GM12878 (cell line): ENCODE measurements around the gene PAPSS2. TPM values are rescaled to one million over a fixed set of nuclear protein-coding genes. Genes with fewer than 3 reads are reported as not detected.

Experiments used
- ATAC-seq: fragments of 200-7000 bp; cut with Tn5 transposase; 3 replicates; pipeline ENCODE4 v1.9.1; 2020; ENCODE audit warnings: mild to moderate bottlenecking, moderate library complexity
- BruUV-seq: library from RNA; stranded (reverse); fragments of 400-500 nt; replicated peaks from 2 replicates; lab custom pipeline; 2021; lab: Mats Ljungman, UMichigan
- CTCF ChIA-PET: fragments of 300-600 bp; sonication (Branson Sonifier 250); formaldehyde crosslinking; extraction: SDS; loops from one replicate; lab custom pipeline; 2021; ENCODE audit warnings: inconsistent platforms; lab: Yijun Ruan, JAX
- POLR2A ChIA-PET: fragments of 350-600 bp; formaldehyde crosslinking; extraction: SDS; loops from one replicate; lab custom pipeline; 2021; ENCODE audit warnings: inconsistent platforms; lab: Charles Lee
- RAD21 ChIA-PET: fragments of 300-600 bp; sonication (Branson Sonifier 250); formaldehyde crosslinking; loops from one replicate; lab custom pipeline; 2023; ENCODE audit warnings: antibody characterized with exemption; ENCODE audit not compliant: unreplicated experiment; lab: Charles Lee
- SMC1A ChIA-PET: fragments of 300-600 bp; sonication (Branson Sonifier 250); formaldehyde crosslinking; loops from one replicate; lab custom pipeline; 2023; ENCODE audit not compliant: unreplicated experiment, uncharacterized antibody; lab: Charles Lee
- DNase-seq: peaks from one replicate; pipeline ENCODE4 v3.0.0-alpha.2; 2011; ENCODE audit warnings: low read depth, low spot score
- FAIRE-seq: peaks from 3 replicates; lab custom pipeline; 2011; peaks lifted over from hg19 to GRCh38; lab: Jason Lieb, UNC
- H2AFZ ChIP-seq: 2 replicates; pipeline ENCODE4 v1.6.0; 2011; ENCODE audit warnings: low read depth, low read length, control low read depth; ENCODE audit not compliant: control insufficient read depth
- H3K27ac ChIP-seq: 2 replicates; pipeline ENCODE4 v1.5.1; 2011; ENCODE audit warnings: control low read depth; ENCODE audit not compliant: control insufficient read depth, insufficient read depth
- H3K27me3 ChIP-seq, 2 experiments: replicated peaks in 1 of 2; 2 replicates each; pipeline versions ENCODE4 v1.6.0 to v1.6.1; 2011; ENCODE audit warnings: low read length in 1 of 2; ENCODE audit not compliant: control insufficient read depth in 2 of 2, insufficient read depth in 2 of 2
- H3K36me3 ChIP-seq, 2 experiments: 2 replicates each; pipeline ENCODE4 v1.5.1; 2011; ENCODE audit warnings: low read length in 1 of 2; ENCODE audit not compliant: control insufficient read depth in 2 of 2, insufficient read depth in 2 of 2
- H3K4me1 ChIP-seq: 2 replicates; pipeline ENCODE4 v1.6.1; 2011; ENCODE audit warnings: mild to moderate bottlenecking, low read length, moderate library complexity, mixed read lengths; ENCODE audit not compliant: control insufficient read depth, insufficient read depth
- H3K4me2 ChIP-seq: 2 replicates; pipeline ENCODE4 v1.6.0; 2011; ENCODE audit warnings: control low read depth; ENCODE audit not compliant: control insufficient read depth, insufficient read depth
- H3K4me3 ChIP-seq: fragments of 200-600 bp; sonication (generic); 2 replicates; pipeline ENCODE4 v1.5.1; 2016
- H3K79me2 ChIP-seq: 2 replicates; pipeline ENCODE4 v1.6.0; 2011; ENCODE audit warnings: low read length; ENCODE audit not compliant: control insufficient read depth, insufficient read depth
- H3K9ac ChIP-seq: 2 replicates; pipeline ENCODE4 v1.8.0; 2011; ENCODE audit warnings: low read length, control low read depth, mixed read lengths; ENCODE audit not compliant: control insufficient read depth, insufficient read depth
- H3K9me3 ChIP-seq: replicated peaks from 3 replicates; pipeline ENCODE4 v1.5.1; 2011; ENCODE audit warnings: mild to moderate bottlenecking, low read length; ENCODE audit not compliant: control insufficient read depth, insufficient read depth
- H4K20me1 ChIP-seq: 2 replicates; pipeline ENCODE4 v1.6.0; 2011; ENCODE audit not compliant: control insufficient read depth, insufficient read depth
- KAT2A ChIP-seq: conservative IDR thresholded peaks from 2 replicates; pipeline ENCODE4 v1.6.1; 2011; ENCODE audit warnings: low read depth, low read length; ENCODE audit not compliant: control insufficient read depth
- NFYA ChIP-seq: IDR thresholded peaks from 2 replicates; pipeline ENCODE4 v1.6.1; 2011; ENCODE audit warnings: low read depth, mild to moderate bottlenecking, low read length, improper control_type of control experiment, borderline replicate concordance
- WGBS: methylation state at CpG from one replicate; pipeline ENCODE4 v1.1.6; 2016; ENCODE audit warnings: low lambda C conversion rate; ENCODE audit not compliant: insufficient replicate concordance, insufficient coverage; ENCODE audit errors: missing lambda C conversion rate; 5-methylcytosine and 5-hydroxymethylcytosine counted together
- in situ Hi-C: fragments of 300-500 bp; cut with MboI; formaldehyde crosslinking; loops from 9 replicates; pipeline ENCODE4 v1.14.3; 2018; ENCODE audit warnings: mixed read lengths
- intact Hi-C: fragments of 100-400 bp; cut with micrococcal nuclease; formaldehyde crosslinking; loops from one replicate; pipeline ENCODE4 v1.14.2; 2022; ENCODE audit not compliant: unreplicated experiment
- polyA plus RNA-seq, 11 experiments: library from polyadenylated mRNA; depleted of rRNA in 4 of 11; unstranded in 6 of 11; stranded (reverse) in 5 of 11; fragments of >200 nt; fragmentation: Nextera tagmentation in 4 of 11; fragmentation: Illumina TruSeq in 1 of 11; extraction: Ambion mirVana in 4 of 11; extraction: Trizol in 1 of 11; gene quantifications; 1 replicate in 1 of 11; 2 replicates in 10 of 11; pipeline versions ENCODE4 v1.2.1 to v1.2.3, GENCODE V29; 2011 to 2016; ENCODE audit warnings: inconsistent platforms in 2 of 11, missing spikeins in 2 of 11, low read depth in 1 of 11
- total RNA-seq, 4 experiments: library from RNA; depleted of rRNA in 3 of 4; stranded (reverse); fragments of >200 nt in 3 of 4; fragmentation: Illumina TruSeq in 1 of 4; extraction: Trizol in 1 of 4; gene quantifications; 2 replicates each; pipeline versions ENCODE4 v1.2.1 to v1.2.3, GENCODE V29; 2013 to 2021

PAPSS2 gene
- total and polyA plus RNA-seq, 10 of the 15 experiments (the other 5 are each of a cell fraction or from before 2014, with no cell fraction given), result 0.15 to 2.1 (median 0.37) TPM

DNA sequence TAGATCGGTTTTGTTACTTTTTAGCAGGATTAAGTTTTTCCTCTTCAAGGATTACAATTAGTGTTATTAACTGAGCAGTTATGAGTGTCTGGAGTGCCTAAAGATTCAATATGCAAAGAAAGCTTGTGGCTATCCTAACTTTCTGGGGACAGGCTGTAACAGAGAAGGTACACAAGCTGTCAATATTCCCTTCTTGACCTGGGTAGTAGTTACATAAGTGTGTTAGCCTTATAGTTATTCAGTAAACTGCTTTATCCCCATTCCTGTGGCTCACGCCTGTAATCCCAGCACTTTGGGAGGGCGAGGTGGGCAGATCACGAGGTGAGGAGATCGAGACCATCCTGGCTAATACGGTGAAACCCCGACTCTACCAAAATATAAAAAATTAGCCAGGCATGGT is 126.7 kb downstream of the PAPSS2 start:
- Histone ChIP-seq H2AFZ (no peak overlapping the region), H3K4me1 (no peaks in the 10 kb centered on the region), H3K9me3 (no peaks in the 10 kb centered on the region; the same call in 2 of the 3 replicates), H3K27me3 (no peaks in the 10 kb centered on the region), H3K4me2 (no peak overlapping the region), H4K20me1 (no peaks in the 10 kb centered on the region), H3K79me2 (no peaks in the 10 kb centered on the region; the same call in 1 of the 2 replicates), H3K4me3 (no peak overlapping the region), H3K36me3 (peaks cover 1 to 30% of the 10 kb centered on the region in 2 experiments), H3K9ac (no peak overlapping the region), H3K27ac (no peak overlapping the region)
- in situ Hi-C loops (no loop called here), intact Hi-C loops (no loop called here)
- ChIA-PET SMC1A (interaction anchor here (0.8 to 2.2 kb wide), 4 partner anchors 10 to 47 kb away, joined by 3 to 8 read pairs (median 3); no protein-coding TSS in a partner anchor), RAD21 (interaction anchor here (1.0 kb wide), 1 partner anchor 28 kb away, joined by 3 read pairs; no protein-coding TSS in a partner anchor), POLR2A (no interaction called here), CTCF (interaction anchor here (0.9 to 1.0 kb wide), 2 partner anchors 49 to 75 kb away, joined by 3 read pairs; no protein-coding TSS in a partner anchor)
- FAIRE-seq, result no peak
- no TSS peak for BruUV-seq
- DNase-seq, result no peak
- no peak for ATAC-seq
- no peak for TF ChIP-seq KAT2A
- 99% methylated on average over 7 of the region's 7 CpGs for WGBS

DNA sequence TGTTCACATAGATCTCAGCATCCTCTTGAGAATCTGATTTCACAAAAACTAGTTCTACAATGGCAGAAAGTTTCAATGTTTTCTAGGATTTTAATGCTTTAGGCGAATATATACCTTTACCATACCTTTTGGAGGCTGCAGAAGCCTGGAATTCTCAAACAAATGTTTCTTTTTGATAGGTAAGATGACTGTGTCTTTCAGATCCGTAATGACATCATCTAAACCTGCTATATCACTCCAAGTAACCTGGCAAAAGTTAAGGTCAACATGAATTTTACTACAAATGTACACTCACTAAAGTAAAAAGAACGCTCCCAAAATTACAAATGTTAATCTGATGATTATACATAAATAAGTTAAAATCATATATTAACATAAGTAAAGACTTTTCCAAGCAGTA is 130.5 kb downstream of the PAPSS2 start:
- Histone ChIP-seq H3K4me2 (no peak overlapping the region), H3K9ac (no peak overlapping the region), H3K4me1 (peaks cover 6% of the 10 kb centered on the region; the same call in 1 of the 2 replicates), H3K79me2 (peaks cover 26% of the 10 kb centered on the region), H3K27ac (no peak overlapping the region), H3K27me3 (no peaks in the 10 kb centered on the region), H2AFZ (no peak overlapping the region), H3K4me3 (no peak overlapping the region), H3K36me3 (peaks cover 0 to 20% of the 10 kb centered on the region in 2 experiments), H4K20me1 (no peaks in the 10 kb centered on the region), H3K9me3 (no peaks in the 10 kb centered on the region)
- CTCF ChIA-PET, result interaction anchor here (1.4 kb wide), 1 partner anchor 25 kb away, joined by 5 read pairs; no protein-coding TSS in a partner anchor
- intact Hi-C loops, result no loop called here
- BruUV-seq, result no TSS peak
- in situ Hi-C loops, result no loop called here
- 97% methylated on average over 3 of the region's 3 CpGs for WGBS
- no peak for FAIRE-seq
- SMC1A ChIA-PET, result interaction anchor here (1.0 to 1.5 kb wide), 3 partner anchors 25 to 38 kb away, joined by 4 read pairs; no protein-coding TSS in a partner anchor
- POLR2A ChIA-PET, result interaction anchor here (0.5 to 0.7 kb wide), 2 partner anchors 162 to 1086 kb away, joined by 3 to 6 read pairs; no protein-coding TSS in a partner anchor
- no peak for ATAC-seq
- no peak for TF ChIP-seq NFYA
- RAD21 ChIA-PET, result no interaction called here
- DNase-seq, result no peak
